Measurements from ENCODE around the gene CPLX4.
"Not testable (repeated sequence)": the region's sequence is repeated elsewhere in the genome, so short reads cannot be mapped to it uniquely, and the experiment has no call there.

The CPLX4 gene

GRCh38 chr18:59268721-59269562, 49.5 kb downstream of the CPLX4 start:
- no peak for DNase-seq

GRCh38 chr18:59268127-59268720, 50.2 kb downstream of the CPLX4 start:
- no peak for DNase-seq

GRCh38 chr18:59267503-59268126, 50.8 kb downstream of the CPLX4 start:
- no peak for DNase-seq

DNA sequence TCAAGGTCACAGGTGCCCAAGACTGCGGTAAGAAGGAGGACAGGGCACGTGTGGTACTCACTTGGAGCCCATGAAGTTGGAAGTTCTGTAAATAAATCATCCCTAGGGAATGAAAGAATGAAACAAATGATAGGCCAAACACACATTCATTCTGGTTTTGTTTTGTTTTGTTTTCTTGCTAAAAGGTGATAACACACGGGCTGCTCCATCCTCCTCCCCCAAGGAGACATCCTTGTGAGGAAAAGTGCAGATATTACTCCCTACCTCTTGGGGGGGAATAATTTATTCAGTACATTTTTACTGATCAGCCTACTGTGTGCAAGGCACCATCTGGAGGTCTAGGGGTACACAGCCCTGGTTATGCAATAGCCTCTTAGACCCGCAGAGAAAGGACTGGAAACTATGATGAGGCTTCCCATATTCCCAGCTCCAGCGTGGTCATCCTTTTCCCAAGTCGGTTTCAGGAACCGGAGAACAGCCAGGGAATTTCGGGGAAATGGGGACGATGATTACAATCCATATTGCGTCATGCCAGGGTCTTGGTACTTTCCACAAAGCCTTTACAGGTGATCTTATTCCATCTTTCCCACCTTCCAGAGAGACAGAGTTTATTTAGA, 51.5 kb downstream of the CPLX4 start:
- no peak for DNase-seq

DNA sequence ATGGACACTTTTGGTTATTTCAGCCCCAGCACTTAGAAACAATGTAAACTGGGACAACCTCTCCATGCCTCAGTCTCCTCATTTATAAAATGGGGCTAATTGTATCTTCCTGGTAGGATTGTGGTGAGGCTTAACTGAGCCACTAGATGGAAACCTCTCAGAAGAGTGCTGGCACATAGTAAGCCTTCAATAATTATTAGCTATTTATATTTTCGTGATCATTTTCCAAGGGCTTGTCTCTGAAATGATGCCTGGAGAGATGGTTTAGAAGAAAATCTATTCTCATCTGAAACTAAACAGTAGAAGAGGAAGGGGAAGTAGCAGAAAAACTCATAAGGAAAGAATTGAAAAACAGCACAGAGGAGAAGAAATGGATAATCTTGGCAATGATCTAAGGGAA, 52.0 kb downstream of the CPLX4 start:
- DNase-seq = no peak

GRCh38 chr18:59265974-59266369, 52.5 kb downstream of the CPLX4 start:
- DNase-seq = no peak

DNA sequence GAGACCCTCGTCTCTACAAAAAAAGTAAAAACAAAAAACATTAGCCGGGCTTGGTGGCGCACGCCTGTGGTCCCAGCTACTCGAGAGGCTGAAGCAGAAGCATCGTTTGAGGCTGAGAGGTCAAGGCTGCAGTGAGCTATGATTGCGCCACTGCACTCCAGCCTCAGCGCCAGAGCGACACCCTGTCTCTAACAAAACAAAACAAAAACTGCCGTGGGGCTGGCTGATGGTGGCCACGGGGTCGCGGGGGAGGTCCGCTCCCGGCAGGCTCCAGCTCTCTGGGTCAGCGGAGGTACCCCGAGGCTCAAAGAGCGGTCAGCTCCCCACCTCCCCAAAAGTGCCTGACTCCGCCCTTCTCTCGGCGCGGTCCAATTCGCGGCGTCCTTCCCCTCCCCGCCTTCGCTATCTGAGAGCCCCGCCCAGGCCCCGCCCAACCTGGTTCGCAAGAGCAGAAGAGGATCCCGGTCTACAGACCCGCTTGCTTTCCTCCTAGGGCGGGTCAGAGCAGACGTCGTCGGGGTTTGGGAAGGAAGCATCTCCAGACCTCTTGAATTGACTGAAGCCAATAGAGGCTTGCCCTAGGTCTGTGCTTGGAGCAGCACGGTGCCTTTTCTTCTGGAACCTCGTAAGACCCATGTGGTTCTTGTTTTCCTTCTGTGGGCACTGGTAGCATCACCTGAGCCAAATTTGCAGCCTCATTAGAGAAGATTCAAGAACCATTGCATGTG, 53.0 kb downstream of the CPLX4 start:
- DNase-seq = no peak

GRCh38 chr18:59264651-59265245, 53.7 kb downstream of the CPLX4 start:
- no peak for DNase-seq

- DNase-seq = no peak
Observed at GRCh38 chr18:59264121-59264571, 54.3 kb downstream of the CPLX4 start.

DNA sequence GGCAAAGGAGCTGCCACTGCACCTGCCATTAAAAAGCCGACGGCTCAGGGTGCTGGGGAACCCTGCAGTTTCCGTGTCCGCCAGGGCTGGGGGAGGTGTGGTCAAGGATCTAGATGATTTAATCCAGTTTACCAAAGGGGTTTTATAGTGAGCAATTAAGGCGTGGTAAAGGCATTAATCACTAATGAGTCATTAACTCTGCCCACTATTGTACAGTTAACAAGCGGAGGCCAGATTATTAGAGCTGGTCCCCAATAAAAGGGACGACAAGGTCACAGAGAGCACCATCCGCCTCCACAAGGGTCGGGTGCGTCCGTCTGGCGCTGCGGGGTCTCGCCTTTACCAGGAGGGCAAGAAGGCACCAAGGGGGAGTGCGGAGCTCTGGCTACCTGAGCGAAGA, 54.8 kb downstream of the CPLX4 start:
- DNase-seq = no peak

- not testable (repeated sequence) for DNase-seq
Observed at GRCh38 chr18:59262243-59262642, 56.2 kb downstream of the CPLX4 start.

DNA sequence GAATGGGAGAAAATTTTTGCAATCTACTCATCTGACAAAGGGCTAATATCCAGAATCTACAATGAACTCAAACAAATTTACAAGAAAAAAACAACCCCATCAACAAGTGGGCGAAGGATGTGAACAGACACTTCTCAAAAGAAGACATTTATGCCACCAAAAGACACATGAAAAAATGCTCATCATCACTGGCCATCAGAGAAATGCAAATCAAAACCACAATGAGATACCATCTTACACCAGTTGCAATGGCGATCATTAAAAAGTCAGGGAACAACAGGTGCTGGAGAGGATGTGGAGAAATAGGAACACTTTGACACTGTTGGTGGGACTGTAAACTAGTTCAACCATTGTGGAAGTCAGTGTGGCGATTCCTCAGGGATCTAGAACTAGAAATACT, 56.6 kb downstream of the CPLX4 start:
- DNase-seq = not testable (repeated sequence)

DNA sequence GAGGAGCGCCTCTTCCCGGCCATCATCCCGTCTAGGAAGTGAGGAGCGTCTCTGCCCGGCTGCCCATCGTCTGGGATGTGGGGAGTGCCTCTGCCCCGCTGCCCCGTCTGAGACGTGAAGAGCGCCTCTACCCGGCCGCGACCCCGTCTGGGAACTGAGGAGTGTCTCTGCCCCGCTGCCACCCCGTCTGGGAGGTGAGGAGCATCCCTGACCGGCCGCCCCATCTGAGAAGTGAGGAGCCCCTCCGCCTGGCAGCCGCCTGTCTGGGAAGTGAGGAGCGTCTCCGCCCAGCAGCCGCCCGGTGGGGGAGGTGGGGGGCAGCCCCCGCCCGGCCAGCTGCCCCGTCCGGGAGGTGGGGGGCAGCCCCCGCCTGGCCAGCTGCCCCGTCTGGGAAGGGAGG, 63.0 kb downstream of the CPLX4 start:
- DNase-seq = not testable (repeated sequence)

GRCh38 chr18:59249199-59249774, 69.2 kb downstream of the CPLX4 start:
- no peak for DNase-seq

DNA sequence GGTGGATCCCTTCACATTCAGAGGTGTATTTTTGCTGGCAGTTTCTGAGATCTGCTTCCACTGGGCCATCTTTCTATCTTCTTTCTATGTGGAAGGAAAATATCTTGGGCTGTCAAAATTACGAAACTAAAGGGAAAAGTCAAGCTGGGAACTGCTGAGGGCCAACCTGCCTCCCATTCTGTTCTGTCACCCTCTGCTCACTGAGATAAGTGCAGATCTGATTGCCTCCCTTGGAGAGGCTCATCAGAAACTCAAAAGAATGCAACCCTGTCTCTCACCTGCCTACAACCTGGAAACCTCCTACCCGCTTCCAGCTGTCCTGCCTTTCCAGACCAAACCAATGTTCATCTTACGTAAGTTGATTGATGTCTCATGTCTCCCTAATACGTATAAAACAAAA, 71.7 kb downstream of the CPLX4 start:
- DNase-seq = no peak
